LNCaP clone FGC (cell line): ENCODE measurements around the gene IKBIP.

Experiments
- DNase-seq: peaks from one replicate; pipeline ENCODE4 v3.0.0-alpha.2; 2011; ENCODE audit warnings: low read depth
- H3K4me3 ChIP-seq: 2 replicates; pipeline ENCODE4 v1.5.1; 2011; ENCODE audit warnings: mild to moderate bottlenecking, low read depth, low read length, control low read depth
- TF ChIP-seq, protein P1 (sequence below): IDR thresholded peaks from 2 replicates; pipeline ENCODE4 v1.5.1; 2012; ENCODE audit warnings: mild to moderate bottlenecking; ENCODE audit not compliant: control insufficient read depth, insufficient read depth; ENCODE audit errors: extremely low read depth

Gene IKBIP, protein sequence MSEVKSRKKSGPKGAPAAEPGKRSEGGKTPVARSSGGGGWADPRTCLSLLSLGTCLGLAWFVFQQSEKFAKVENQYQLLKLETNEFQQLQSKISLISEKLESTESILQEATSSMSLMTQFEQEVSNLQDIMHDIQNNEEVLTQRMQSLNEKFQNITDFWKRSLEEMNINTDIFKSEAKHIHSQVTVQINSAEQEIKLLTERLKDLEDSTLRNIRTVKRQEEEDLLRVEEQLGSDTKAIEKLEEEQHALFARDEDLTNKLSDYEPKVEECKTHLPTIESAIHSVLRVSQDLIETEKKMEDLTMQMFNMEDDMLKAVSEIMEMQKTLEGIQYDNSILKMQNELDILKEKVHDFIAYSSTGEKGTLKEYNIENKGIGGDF

DNA sequence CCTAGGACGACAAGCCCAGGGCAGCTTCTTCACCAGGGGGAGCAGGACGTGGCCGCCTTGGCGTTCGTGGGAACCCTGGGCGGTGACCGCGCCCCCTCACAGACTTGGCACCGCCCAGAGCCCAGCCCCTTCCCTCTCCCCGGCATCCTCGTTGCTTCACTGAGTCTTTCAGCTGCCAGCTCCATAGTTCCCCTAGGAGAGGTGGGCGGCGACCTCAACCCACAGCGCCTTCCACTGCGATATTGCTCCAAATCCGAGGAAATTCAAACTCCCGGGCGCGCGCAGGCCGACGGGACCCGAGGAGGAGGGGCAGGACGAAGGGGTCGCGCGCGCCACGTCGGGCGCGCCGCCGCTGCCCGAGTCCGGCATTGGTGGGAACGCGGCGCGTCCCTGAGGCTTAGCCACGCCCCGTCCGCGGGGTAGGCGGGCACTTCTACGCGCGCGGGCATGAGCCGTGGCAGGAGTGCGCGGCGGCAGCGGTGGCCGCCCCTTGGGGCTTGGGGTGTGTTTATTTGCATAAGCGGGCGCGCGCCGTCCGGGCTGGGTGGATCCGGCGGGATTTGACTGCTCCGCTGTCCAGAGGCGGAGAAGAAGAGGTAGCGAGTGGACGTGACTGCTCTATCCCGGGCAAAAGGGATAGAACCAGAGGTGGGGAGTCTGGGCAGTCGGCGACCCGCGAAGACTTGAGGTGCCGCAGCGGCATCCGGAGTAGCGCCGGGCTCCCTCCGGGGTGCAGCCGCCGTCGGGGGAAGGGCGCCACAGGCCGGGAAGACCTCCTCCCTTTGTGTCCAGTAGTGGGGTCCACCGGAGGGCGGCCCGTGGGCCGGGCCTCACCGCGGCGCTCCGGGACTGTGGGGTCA, at the start of gene IKBIP, which contains the start of gene APAF1:
Gene IKBIP (minus strand): TSS at position 77 of the 860 bp plus-strand sequence. CDS start 87 bp downstream, outside the sequence.
Gene APAF1 (plus strand): TSS at position 579 of the 860 bp plus-strand sequence. CDS start 3,070 bp downstream, outside the sequence.
- peak; percentile 76 for DNase-seq
- peak within 1 kb of the TSS; percentile 94 for H3K4me3 ChIP-seq
- TF ChIP-seq, protein P1, sequence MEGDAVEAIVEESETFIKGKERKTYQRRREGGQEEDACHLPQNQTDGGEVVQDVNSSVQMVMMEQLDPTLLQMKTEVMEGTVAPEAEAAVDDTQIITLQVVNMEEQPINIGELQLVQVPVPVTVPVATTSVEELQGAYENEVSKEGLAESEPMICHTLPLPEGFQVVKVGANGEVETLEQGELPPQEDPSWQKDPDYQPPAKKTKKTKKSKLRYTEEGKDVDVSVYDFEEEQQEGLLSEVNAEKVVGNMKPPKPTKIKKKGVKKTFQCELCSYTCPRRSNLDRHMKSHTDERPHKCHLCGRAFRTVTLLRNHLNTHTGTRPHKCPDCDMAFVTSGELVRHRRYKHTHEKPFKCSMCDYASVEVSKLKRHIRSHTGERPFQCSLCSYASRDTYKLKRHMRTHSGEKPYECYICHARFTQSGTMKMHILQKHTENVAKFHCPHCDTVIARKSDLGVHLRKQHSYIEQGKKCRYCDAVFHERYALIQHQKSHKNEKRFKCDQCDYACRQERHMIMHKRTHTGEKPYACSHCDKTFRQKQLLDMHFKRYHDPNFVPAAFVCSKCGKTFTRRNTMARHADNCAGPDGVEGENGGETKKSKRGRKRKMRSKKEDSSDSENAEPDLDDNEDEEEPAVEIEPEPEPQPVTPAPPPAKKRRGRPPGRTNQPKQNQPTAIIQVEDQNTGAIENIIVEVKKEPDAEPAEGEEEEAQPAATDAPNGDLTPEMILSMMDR, result no peak

DNA sequence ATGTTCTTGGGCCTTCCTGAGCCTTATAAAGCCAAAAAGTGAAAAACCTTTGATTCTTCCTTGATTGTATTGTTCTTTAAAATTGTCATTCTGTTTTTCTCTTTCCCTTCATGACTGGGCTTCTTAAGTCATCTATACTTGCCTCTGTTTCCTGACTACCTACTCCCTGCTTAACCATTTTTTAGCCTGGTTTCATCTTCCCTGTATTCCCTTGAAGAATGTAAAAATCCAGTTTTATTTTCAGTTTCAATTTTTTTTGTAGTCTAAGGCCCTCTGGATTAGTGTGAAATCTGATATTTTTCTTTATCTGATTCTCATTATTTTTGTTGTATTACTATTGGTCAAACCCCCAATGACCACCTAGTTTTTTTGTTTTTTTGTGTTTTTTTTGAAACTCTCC, 46.8 kb upstream of the IKBIP start:
- DNase-seq, result no peak
- H3K4me3 ChIP-seq, result no peak overlapping the region
- TF ChIP-seq, protein P1, result no peak

DNA sequence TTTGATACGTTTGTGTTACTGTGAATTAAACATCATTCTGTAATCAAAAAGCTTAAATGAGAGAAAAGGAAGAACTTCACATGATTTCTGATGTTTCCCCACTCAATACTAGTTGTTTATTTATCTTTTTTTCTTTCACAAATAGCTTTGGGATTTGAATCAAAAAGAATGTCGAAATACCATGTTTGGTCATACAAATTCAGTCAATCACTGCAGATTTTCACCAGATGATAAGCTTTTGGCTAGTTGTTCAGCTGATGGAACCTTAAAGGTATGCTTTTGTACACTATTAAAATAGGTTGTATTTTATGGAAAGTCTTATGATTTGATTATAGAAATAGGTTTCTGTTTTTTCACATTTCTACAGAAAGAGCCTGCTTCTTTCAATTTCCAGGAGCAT, 42.0 kb upstream of the IKBIP start:
- DNase-seq, result no peak
- TF ChIP-seq, protein P1, result no peak

DNA sequence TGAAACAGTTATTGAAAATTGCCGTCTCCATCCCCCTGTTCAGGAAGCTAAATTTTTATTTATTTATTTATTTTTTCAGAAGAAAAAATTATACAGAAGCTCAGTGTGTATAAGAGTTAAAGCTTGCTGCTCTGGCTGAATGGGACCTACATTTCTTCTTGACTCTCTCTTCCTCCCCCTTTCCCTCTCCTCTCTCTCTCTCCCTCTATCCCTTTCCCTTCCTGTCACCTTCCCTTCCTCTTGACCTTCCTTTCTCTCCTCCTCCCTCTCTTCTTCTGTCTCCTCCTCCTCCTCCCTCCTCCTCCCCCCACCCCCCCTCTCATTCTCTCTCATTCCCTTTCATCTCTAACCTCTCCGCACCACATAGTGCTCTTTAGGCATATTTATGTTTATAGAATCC, 39.6 kb upstream of the IKBIP start:
- TF ChIP-seq, protein P1, result no peak

More for the DNA sequence above, 42.0 kb upstream of the IKBIP start:
- H3K4me3 ChIP-seq, result no peak overlapping the region

DNA sequence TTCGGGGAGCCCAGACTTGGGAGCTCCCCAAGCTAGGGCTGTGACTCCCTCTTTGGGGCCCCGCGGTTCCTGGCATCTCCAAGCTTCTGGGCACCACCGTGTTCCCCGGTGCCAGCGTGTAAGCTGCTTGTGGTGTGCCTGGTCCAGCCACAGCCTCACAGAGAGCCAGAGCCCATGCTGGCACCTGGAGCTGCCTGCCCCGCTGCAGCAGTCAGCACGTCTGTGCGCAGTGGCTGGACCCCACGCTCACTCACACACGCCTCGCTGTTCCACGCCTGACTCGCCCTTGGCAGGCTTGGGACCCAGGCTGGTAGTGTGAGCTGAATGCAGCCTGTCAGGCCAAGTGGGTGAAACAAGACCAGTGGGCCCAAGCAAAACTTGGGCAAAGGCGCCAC, 35.0 kb upstream of the IKBIP start:
- H3K4me3 ChIP-seq, result no peak overlapping the region
- TF ChIP-seq, protein P1, result no peak
- DNase-seq, result no peak

More for the DNA sequence above, 39.6 kb upstream of the IKBIP start:
- no peak for DNase-seq
- no peak overlapping the region for H3K4me3 ChIP-seq

DNA sequence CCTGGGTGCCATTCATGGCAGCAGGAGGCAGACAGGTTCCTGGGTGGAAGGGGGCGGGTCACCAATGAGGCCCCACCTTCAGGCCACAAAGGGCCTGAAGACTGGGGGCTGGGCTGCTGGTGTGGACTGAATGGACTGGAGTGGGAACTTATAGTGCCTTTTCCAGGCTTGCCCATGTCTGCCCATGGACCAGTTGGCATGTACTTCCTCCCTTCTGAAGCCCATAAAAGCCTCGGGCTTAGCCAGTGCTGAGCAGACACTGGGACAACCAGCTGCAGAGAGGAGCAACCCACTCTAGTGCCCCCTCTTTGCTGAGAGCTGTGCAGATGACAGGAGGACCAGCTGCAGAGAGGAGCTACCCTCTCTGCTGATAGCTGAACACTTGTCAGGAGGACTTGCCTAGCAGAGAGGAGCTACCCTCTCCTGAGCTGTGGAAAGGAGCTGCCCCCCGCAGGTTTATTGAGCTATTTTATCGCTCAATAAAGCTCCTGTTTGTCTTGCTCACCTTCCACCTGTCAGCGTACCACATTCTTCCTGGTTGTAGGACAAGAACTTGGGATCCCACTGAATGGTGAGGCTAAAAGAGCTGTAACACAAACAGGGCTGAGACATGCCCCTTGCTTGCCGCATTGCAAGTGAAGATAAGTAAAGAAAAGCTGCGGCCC, 34.5 kb upstream of the IKBIP start:
- no peak overlapping the region for H3K4me3 ChIP-seq
- TF ChIP-seq, protein P1, result no peak
- no peak for DNase-seq
